HG03457 (cell line): ENCODE results near the gene TTLL10.

Experiments used
- ATAC-seq: cut with Tn5 transposase; IDR thresholded peaks from one replicate; pipeline ENCODE4 v1.9.1; 2021; ENCODE audit warnings: moderate number of reproducible peaks; ENCODE audit not compliant: unreplicated experiment

TTLL10 gene

GRCh38 chr1:1217621-1218523, 44.2 kb downstream of the TTLL10 start:
- ATAC-seq, result no peak

- no peak for ATAC-seq
Observed at GRCh38 chr1:1218524-1219200, 45.0 kb downstream of the TTLL10 start.

- no peak for ATAC-seq
Observed at GRCh38 chr1:1219341-1219740, 45.7 kb downstream of the TTLL10 start.

GRCh38 chr1:1220197-1220596, 46.5 kb downstream of the TTLL10 start:
- no peak for ATAC-seq

GRCh38 chr1:1221887-1222574, 48.4 kb downstream of the TTLL10 start:
- ATAC-seq, result no peak

- no peak for ATAC-seq
Observed at GRCh38 chr1:1222575-1223225, 49.0 kb downstream of the TTLL10 start.

- ATAC-seq, result no peak
Observed at GRCh38 chr1:1223321-1223720, 49.6 kb downstream of the TTLL10 start.

GRCh38 chr1:1223891-1224290, 50.2 kb downstream of the TTLL10 start:
- no peak for ATAC-seq

GRCh38 chr1:1225238-1225845, 51.7 kb downstream of the TTLL10 start:
- no peak for ATAC-seq

- no peak for ATAC-seq
Observed at GRCh38 chr1:1225913-1226312, 52.2 kb downstream of the TTLL10 start.

GRCh38 chr1:1226566-1227362, 53.1 kb downstream of the TTLL10 start:
- ATAC-seq, result no peak

GRCh38 chr1:1227386-1227785, 53.7 kb downstream of the TTLL10 start:
- no peak for ATAC-seq

GRCh38 chr1:1228187-1228586, 54.5 kb downstream of the TTLL10 start:
- ATAC-seq, result no peak

GRCh38 chr1:1228596-1229321, 55.1 kb downstream of the TTLL10 start:
- ATAC-seq, result no peak

GRCh38 chr1:1229770-1230169, 56.1 kb downstream of the TTLL10 start:
- ATAC-seq, result no peak

GRCh38 chr1:1230656-1231399, 57.1 kb downstream of the TTLL10 start:
- ATAC-seq, result no peak

- peak; percentile 75 for ATAC-seq
Observed at GRCh38 chr1:1231400-1232207, 57.9 kb downstream of the TTLL10 start, which contains the start of gene SDF4. Gene SDF4 (minus strand): TSS chr1:1232001. CDS start chr1:1228772, 3,229 bp downstream.
